ENCODE data around the gene SPPL3. TPM values are rescaled to one million over a fixed set of nuclear protein-coding genes. Genes with fewer than 3 reads are reported as not detected.

Gene SPPL3
- total and polyA plus RNA-seq, 2 experiments from 2014 or later: 10.9 to 27.8 TPM

DNA sequence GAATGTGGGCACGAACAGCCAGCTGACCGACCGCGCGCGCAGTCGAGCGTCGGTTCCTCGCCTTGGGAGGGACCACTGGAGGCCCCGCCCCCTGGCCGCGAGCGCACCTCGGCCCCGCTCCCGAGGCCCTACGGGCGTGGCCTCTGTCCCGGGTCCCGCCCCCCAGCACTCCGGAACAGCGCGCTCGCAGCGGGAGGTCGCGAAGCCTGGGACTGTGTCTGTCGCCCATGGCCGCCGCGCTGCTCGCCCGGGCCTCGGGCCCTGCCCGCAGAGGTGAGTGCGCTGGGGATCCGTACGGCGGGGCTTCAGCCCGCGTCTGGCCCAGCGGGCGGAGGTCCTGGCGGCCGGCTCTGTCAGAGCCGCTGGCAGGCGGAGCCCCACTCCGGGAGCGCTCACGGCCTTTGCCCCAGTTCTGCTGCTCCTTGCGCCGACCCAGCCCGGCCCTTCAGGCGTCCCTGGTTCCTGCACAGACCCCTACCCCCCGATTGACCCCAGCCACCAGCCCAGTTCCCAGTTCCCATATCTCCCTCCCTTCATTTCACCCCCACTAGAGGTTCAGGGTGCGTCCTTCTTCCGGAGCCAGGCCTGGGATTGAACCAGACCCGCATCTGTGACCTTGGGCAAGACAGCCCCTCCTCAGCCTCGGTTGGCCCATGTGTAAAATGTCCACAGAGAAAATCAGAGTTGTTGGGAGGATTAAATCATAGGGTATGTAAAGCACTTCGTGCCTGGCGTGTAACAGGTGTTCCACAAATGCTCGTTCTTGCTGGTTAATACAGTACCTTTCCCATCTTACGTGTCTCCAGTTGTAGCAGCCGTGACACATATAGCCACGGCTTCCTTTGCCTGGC is 178.3 kb downstream of the SPPL3 start, which contains the start of gene ACADS:
Gene ACADS, plus strand, starts transcription at position 168 of the 851 bp plus-strand sequence. Its CDS starts 60 bp downstream, at position 228.
- H3K9me2 ChIP-seq (ENCODE audit: insufficient read depth): no peaks in the 10 kb centered on the region
- H3K4me1 ChIP-seq (ENCODE audit: insufficient read depth): peaks cover 11% of the 10 kb centered on the region
- H4K20me1 ChIP-seq (replicated peaks; ENCODE audit: insufficient read depth): peaks cover 19% of the 10 kb centered on the region; the same call in 1 of the 2 replicates
- peak within 1 kb of the TSS; percentile 58 for H3K4me3 ChIP-seq
- ATAC-seq (peak; percentile 95), DNase-seq (ENCODE audit: low spot score) (peak; percentile 97)
- no peaks in the 10 kb centered on the region for H3K79me2 ChIP-seq (replicated peaks; ENCODE audit: insufficient read depth)
- peaks cover 20% of the 10 kb centered on the region for H3F3A ChIP-seq (replicated peaks; ENCODE audit: low read depth)
- Mint-ChIP-seq H3K9me3 (no peaks in the 10 kb centered on the region; the same call in 2 of the 3 replicates), H3K4me3 (peak within 1 kb of the TSS; percentile 80), H3K27ac (no peak within 1 kb of the TSS), H3K4me1 (peaks cover 15% of the 10 kb centered on the region), H3K36me3 (ENCODE audit: low read depth) (peaks cover 42% of the 10 kb centered on the region), H3K27me3 (ENCODE audit: insufficient read depth, low read depth, poor library complexity) (peaks cover 4% of the 10 kb centered on the region)
- no peak within 1 kb of the TSS for H3K27ac ChIP-seq (ENCODE audit: low read depth)
- no peaks in the 10 kb centered on the region for H3K27me3 ChIP-seq (ENCODE audit: insufficient read depth)
- peak within 1 kb of the TSS; percentile 99 for H2AFZ ChIP-seq
- H3K36me3 ChIP-seq (ENCODE audit: insufficient read depth): peaks cover 14% of the 10 kb centered on the region
- TF ChIP-seq CREB1 (CRISPR knock-in tag; IDR thresholded peaks at IDR 0.05; ENCODE audit: low read depth) (no peak), STAT1 (IDR thresholded peaks at IDR 0.05; ENCODE audit: unreplicated experiment) (no peak), POLR2AphosphoS5 (IDR thresholded peaks at IDR 0.05; ENCODE audit: low read depth) (peak; percentile 67), ZNF462 (CRISPR knock-in tag; IDR thresholded peaks at IDR 0.05) (no peak), JUNB (IDR thresholded peaks at IDR 0.05; ENCODE audit: unreplicated experiment) (no peak), REST (IDR thresholded peaks at IDR 0.05; ENCODE audit: unreplicated experiment) (no peak)
- peak within 1 kb of the TSS; percentile 83 for H3K4me2 ChIP-seq

Data from GM23338 (cell line).